Adrenal gland (tissue), 5 donors: Measurements from ENCODE around the gene KDM4C.

ENCODE experiments used
- CTCF ChIP-seq, 6 experiments: fragments of 450-650 bp in 4 of 6; fragments of 200-600 bp in 2 of 6; sonication (generic) in 1 of 6; IDR thresholded peaks; 1 replicate in 5 of 6; 2 replicates in 1 of 6; pipeline versions ENCODE4 v1.5.1 to v1.8.0; 2016 to 2021; ENCODE audit warnings: antibody characterized with exemption in 6 of 6, mild to moderate bottlenecking in 2 of 6, moderate library complexity in 1 of 6
- POLR2A ChIP-seq, 2 donors: fragments of 450-650 bp; IDR thresholded peaks; one replicate each; pipeline ENCODE4 v1.6.1; 2017; ENCODE audit warnings: antibody characterized with exemption in 2 of 2, mild to moderate bottlenecking in 2 of 2, moderate library complexity in 1 of 2
- donor health status: DM: no; HTN: no; CAD: no.

- TF ChIP-seq CTCF (IDR thresholded peaks at IDR 0.05): no peak
- no peak for TF ChIP-seq POLR2A (IDR thresholded peaks at IDR 0.05)
Observed at GRCh38 chr9:6960777-6961176, 203.0 kb downstream of the KDM4C start.
